ENCODE results near the gene ECM1. TPM values are rescaled to one million over a fixed set of nuclear protein-coding genes. Genes with fewer than 3 reads are reported as not detected.

Gene ECM1
- total RNA-seq, 1 experiment from 2014 or later: 1.4 TPM

GRCh38 chr1:150505431-150505830 is 2.5 kb upstream of the ECM1 start:
- H3K4me1 ChIP-seq (ENCODE audit: insufficient read depth, low read length): no peaks in the 10 kb centered on the region
- H3K9ac ChIP-seq (ENCODE audit: extremely low read depth, insufficient read length, low read length): no peak overlapping the region
- H3K27ac ChIP-seq (ENCODE audit: insufficient read length, low read depth, low read length): no peak overlapping the region
- H3K4me1 Mint-ChIP-seq: peaks cover 5 to 6% of the 10 kb centered on the region in 2 experiments; a peak in 2 of 4 replicates
- H3K27me3 ChIP-seq (ENCODE audit: insufficient read depth, low read length): no peaks in the 10 kb centered on the region
- H2BK120ac ChIP-seq (ENCODE audit: low read depth, low read length, poor library complexity, severe bottlenecking): no peak overlapping the region
- no peak overlapping the region for H3K4me3 Mint-ChIP-seq
- H3K27ac Mint-ChIP-seq: no peak overlapping the region
- no peak overlapping the region for H4K91ac ChIP-seq (ENCODE audit: insufficient read length, low read depth, low read length)
- no peak overlapping the region for H3K23ac ChIP-seq (ENCODE audit: insufficient read length, low read depth, low read length)
- no peak overlapping the region for H3K4me2 ChIP-seq (ENCODE audit: insufficient read depth, insufficient read length, low read length)
- H3K36me3 Mint-ChIP-seq (ENCODE audit: insufficient read depth in 1 of 3, low read depth in 3 of 3): peaks cover 25 to 56% (median 53%) of the 10 kb centered on the region in 3 experiments; a peak in 6 of 7 replicates
- H3K56ac ChIP-seq (ENCODE audit: insufficient read length, low read depth, low read length): no peak overlapping the region
- no peak overlapping the region for H3K14ac ChIP-seq (ENCODE audit: insufficient read depth, low read length)
- no peak overlapping the region for H2AFZ ChIP-seq (ENCODE audit: low read length)
- H3T11ph ChIP-seq (ENCODE audit: low read length): no peak overlapping the region
- H2AK5ac ChIP-seq (ENCODE audit: insufficient read length, low read length): no peak overlapping the region
- WGBS (ENCODE audit: extremely low coverage, insufficient read length, low lambda C conversion rate): no CpG with 5 or more reads among the region's 6 CpGs
- no peak overlapping the region for H2BK15ac ChIP-seq (ENCODE audit: low read depth, low read length)
- no peak overlapping the region for H4K8ac ChIP-seq (replicated peaks; ENCODE audit: insufficient read length, low read depth, low read length)
- H2BK20ac ChIP-seq (ENCODE audit: low read depth, low read length, poor library complexity, severe bottlenecking): no peak overlapping the region
- H2BK5ac ChIP-seq (ENCODE audit: insufficient read length, low read length): no peak overlapping the region
- H4K5ac ChIP-seq (ENCODE audit: insufficient read length, low read depth, low read length): no peak overlapping the region
- DNase-seq: no peak
- H3K79me1 ChIP-seq (ENCODE audit: insufficient read depth, low read depth, low read length, poor library complexity, severe bottlenecking): no peaks in the 10 kb centered on the region
- H2BK12ac ChIP-seq (ENCODE audit: insufficient read length, low read depth, low read length): no peak overlapping the region
- no peaks in the 10 kb centered on the region for H3K23me2 ChIP-seq (ENCODE audit: insufficient read length, low read depth, low read length, poor library complexity, severe bottlenecking)
- H3K79me2 ChIP-seq (ENCODE audit: insufficient read depth, low read length): no peaks in the 10 kb centered on the region
- no peaks in the 10 kb centered on the region for H4K20me1 ChIP-seq (ENCODE audit: control insufficient read depth, insufficient read depth, insufficient read length)
- no peaks in the 10 kb centered on the region for H3K9me3 Mint-ChIP-seq
- no peak overlapping the region for H3K4ac ChIP-seq (ENCODE audit: low read depth, low read length)
- H3K18ac ChIP-seq (ENCODE audit: insufficient read length, low read depth, low read length): no peak overlapping the region
- no peaks in the 10 kb centered on the region for H3K27me3 Mint-ChIP-seq (ENCODE audit: low read depth)
- no peaks in the 10 kb centered on the region for H3K9me3 ChIP-seq (ENCODE audit: control insufficient read depth, low read depth, low read length)
- TF ChIP-seq CTCF (conservative IDR thresholded peaks at IDR 0.05): no peak

All from H9 (cell line).